22Rv1 (cell line): ENCODE results near the gene DNAH1.

Source experiments
- H3K27ac ChIP-seq: fragments of 450-650 bp; 2 replicates; pipeline ENCODE4 v1.5.1; 2017
- ZFX ChIP-seq: fragments of 450-650 bp; IDR thresholded peaks from 2 replicates; pipeline ENCODE4 v1.6.1; 2017; ENCODE audit warnings: antibody characterized with exemption, borderline replicate concordance
- TF ChIP-seq, protein P1 (sequence below): fragments of 450-650 bp; IDR thresholded peaks from 2 replicates; pipeline ENCODE4 v1.5.1; 2017; ENCODE audit warnings: mild to moderate bottlenecking

DNAH1 gene

DNA sequence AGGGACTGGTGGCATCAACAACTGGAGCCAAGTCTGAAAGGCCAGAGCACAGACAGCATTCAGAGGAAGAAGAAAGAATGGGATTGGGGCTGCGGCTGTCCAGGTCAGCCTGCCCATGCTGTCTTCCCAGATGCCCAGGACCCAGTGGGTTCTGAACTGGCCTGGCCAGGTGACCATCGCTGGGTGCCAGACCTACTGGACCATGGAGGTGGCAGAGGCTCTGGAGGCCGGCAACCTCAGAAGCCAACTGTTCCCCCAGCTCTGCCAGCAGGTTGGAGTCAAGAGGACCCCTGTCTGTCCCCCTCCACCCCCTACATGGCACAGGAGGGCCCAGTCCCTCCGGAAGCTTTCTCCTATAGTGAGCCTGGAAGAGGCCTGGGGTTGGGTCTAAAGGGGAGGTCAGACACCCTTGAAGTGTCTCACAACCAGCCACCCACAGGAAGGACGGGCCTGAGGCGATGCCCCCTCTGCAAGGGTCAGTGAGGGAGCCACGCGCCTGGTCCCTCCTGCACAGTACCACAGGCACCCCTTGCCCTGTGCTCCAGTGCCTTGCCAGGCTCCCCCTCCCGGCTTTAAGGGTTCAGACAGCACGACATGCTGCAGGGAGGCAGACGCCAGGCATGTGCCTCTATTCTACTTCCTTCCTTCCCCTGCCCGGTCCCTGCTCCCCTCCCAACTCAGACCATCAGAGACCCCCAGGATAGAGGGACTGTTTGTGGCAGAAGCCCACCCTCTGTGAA, 43.2 kb downstream of the DNAH1 start:
- no peak overlapping the region for H3K27ac ChIP-seq
- TF ChIP-seq, protein P1, sequence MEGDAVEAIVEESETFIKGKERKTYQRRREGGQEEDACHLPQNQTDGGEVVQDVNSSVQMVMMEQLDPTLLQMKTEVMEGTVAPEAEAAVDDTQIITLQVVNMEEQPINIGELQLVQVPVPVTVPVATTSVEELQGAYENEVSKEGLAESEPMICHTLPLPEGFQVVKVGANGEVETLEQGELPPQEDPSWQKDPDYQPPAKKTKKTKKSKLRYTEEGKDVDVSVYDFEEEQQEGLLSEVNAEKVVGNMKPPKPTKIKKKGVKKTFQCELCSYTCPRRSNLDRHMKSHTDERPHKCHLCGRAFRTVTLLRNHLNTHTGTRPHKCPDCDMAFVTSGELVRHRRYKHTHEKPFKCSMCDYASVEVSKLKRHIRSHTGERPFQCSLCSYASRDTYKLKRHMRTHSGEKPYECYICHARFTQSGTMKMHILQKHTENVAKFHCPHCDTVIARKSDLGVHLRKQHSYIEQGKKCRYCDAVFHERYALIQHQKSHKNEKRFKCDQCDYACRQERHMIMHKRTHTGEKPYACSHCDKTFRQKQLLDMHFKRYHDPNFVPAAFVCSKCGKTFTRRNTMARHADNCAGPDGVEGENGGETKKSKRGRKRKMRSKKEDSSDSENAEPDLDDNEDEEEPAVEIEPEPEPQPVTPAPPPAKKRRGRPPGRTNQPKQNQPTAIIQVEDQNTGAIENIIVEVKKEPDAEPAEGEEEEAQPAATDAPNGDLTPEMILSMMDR = no peak

DNA sequence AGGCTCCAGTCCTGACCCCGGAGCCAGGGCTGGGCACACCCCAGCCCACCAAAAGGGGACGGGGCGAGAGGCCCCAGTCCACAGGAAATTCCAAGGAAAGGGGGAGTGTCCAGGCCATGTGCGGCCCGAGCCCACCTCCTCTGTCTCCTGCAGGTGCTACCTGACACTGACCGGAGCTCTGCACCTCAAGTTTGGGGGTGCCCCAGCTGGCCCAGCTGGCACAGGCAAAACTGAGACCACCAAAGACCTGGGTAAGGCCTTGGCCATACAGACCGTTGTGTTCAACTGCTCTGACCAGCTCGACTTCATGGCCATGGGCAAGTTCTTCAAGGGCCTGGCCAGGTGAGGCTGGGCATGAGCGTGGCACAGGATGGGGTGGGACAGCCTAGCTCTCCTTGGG, 44.9 kb downstream of the DNAH1 start:
- no peak for TF ChIP-seq ZFX
- TF ChIP-seq, protein P1 = no peak

GRCh38 chr3:52361454-52361853, 45.3 kb downstream of the DNAH1 start:
- no peak for TF ChIP-seq ZFX
- TF ChIP-seq, protein P1 = no peak
- H3K27ac ChIP-seq = no peak overlapping the region

More for the DNA sequence above, 44.9 kb downstream of the DNAH1 start:
- H3K27ac ChIP-seq = no peak overlapping the region

DNA sequence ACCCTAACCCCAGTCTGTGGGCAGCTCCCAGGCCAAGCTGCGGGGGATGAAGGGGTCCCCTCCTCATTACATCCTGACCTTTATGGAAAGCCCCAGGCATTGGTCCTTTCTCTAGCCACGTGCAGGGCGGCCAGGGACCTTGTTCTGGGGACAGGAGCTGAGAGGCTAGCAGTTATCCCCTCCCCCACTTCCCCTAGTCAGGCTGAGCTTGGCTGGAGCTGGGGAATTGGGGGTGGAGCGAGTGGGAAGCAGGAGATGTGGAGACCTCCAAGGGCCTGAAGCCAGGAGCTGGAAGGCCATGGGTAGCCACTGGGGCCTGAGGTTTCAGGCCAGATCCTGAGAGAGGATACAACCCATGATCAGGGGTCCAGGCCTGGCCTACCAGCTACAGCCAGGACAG, 45.8 kb downstream of the DNAH1 start:
- TF ChIP-seq, protein P1 = no peak
- TF ChIP-seq ZFX = no peak

DNA sequence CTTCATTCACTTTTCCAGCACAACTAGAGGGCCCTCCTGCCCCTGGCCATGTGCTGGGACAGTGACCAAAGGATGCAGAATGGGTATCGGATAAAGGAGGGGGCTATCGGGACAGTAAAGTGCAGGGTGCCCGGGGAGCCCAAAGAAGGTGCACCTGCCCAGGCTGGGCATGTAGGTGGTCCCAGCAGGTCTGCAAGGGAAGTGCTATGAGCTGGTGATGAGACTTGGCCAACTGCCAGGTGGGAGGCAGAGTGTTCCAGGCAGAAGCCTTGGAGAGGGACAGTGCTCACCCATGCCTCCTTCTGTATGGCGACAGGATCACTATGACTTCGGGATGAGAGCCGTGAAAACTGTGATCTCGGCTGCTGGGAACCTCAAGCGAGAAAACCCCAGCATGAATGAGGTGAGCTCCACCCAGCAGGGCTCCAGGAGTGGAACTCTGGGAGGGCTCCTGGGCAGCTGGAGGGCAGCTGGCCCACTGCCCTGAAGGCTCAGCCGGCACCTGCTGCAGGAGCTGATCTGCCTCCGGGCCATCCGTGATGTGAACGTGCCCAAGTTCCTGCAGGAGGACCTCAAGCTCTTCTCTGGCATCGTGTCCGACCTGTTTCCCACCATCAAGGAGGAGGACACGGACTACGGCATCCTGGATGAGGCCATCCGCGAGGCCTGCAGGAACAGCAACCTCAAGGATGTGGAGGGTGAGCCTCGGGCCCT, 48.4 kb downstream of the DNAH1 start:
- no peak overlapping the region for H3K27ac ChIP-seq
- TF ChIP-seq, protein P1 = no peak
- no peak for TF ChIP-seq ZFX

More for the DNA sequence above, 45.8 kb downstream of the DNAH1 start:
- no peak overlapping the region for H3K27ac ChIP-seq

DNA sequence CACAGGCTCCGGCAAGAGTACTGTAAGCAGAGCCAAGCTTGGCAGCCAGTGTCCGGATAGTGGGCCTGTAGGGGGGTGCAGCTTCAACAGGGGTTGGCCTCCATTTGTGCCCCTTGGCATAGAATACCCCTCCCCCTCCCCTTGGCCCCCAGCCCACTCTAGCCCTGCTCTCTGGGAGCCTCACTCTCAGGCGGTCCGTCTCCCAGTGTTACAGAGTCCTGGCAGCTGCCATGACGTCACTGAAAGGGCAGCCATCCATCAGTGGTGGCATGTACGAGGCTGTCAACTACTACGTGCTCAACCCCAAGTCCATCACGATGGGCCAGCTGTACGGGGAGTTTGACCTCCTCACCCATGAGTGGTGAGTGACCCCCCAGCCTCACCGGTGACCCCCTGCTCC, 50.4 kb downstream of the DNAH1 start:
- TF ChIP-seq, protein P1 = no peak
- TF ChIP-seq ZFX = no peak
- H3K27ac ChIP-seq = no peak overlapping the region
